Stomach (tissue), 9 donors: ENCODE results near the gene IBTK. TPM values are rescaled to one million over a fixed set of nuclear protein-coding genes. Genes with fewer than 3 reads are reported as not detected.
A peak's percentile ranks its signal among the peaks of the same experiment; 100 is the strongest.

ENCODE experiments used
- DNase-seq, 2 donors: peaks; one replicate each; pipeline versions ENCODE4 v3.0.0 to v3.0.0-alpha.2; 2013 to 2019
- H3K27ac ChIP-seq, 5 donors: fragments of 200-600 bp in 4 of 5; sonication (generic) in 4 of 5; one replicate each; pipeline ENCODE4 v1.5.1; 2013 to 2019; ENCODE audit warnings: mild to moderate bottlenecking in 1 of 5, moderate library complexity in 1 of 5
- H3K27me3 ChIP-seq, 3 donors: fragments of 200-600 bp; sonication (generic); one replicate each; pipeline ENCODE4 v1.5.1; 2017 to 2019; ENCODE audit warnings: mixed run types in 1 of 3
- H3K36me3 ChIP-seq, 4 donors: fragments of 200-600 bp; sonication (generic); 1 replicate in 3 of 4; 2 replicates in 1 of 4; pipeline ENCODE4 v1.5.1; 2016 to 2019
- H3K4me1 ChIP-seq, 4 donors: fragments of 200-600 bp; sonication (generic); one replicate each; pipeline ENCODE4 v1.5.1; 2016 to 2019
- H3K4me3 ChIP-seq, 4 donors: fragments of 200-600 bp; sonication (generic) in 3 of 4; one replicate each; pipeline ENCODE4 v1.5.1; 2016 to 2019; ENCODE audit warnings: mild to moderate bottlenecking in 1 of 4
- H3K9me3 ChIP-seq, 4 donors: fragments of 200-600 bp; sonication (generic); one replicate each; pipeline ENCODE4 v1.5.1; 2016 to 2019
- EP300 ChIP-seq: sonication (generic); formaldehyde crosslinking; IDR thresholded peaks from one replicate; pipeline ENCODE4 v1.6.1; 2017; ENCODE audit warnings: antibody characterized with exemption
- POLR2A ChIP-seq, 4 donors: fragments of 450-650 bp; IDR thresholded peaks; one replicate each; pipeline ENCODE4 v1.6.1; 2016; ENCODE audit warnings: antibody characterized with exemption in 4 of 4, control low read depth in 2 of 4, mild to moderate bottlenecking in 1 of 4, moderate library complexity in 1 of 4
- POLR2AphosphoS5 ChIP-seq, 3 donors: sonication (generic); formaldehyde crosslinking; IDR thresholded peaks; one replicate each; pipeline ENCODE4 v1.6.1; 2016; ENCODE audit warnings: antibody characterized with exemption in 3 of 3
- WGBS, 5 donors: extraction: QIAGEN DNeasy Blood & Tissue Kit in 3 of 5; methylation state at CpG; one replicate each; pipeline versions ENCODE4 v1.1.5 to v1.1.7; 2013 to 2018; 5-methylcytosine and 5-hydroxymethylcytosine counted together
- intact Hi-C: fragments of 100-400 bp; cut with DNase I; formaldehyde crosslinking; loops from one replicate; pipeline ENCODE4 v1.15.1; 2023; ENCODE audit warnings: low total_unique reads
- polyA plus RNA-seq, 3 donors: library from polyadenylated mRNA; stranded (reverse); fragments of 200-250 nt; gene quantifications; one replicate each; pipeline ENCODE4 v1.2.3, GENCODE V29; 2013
- total RNA-seq, 5 donors: library from RNA; depleted of rRNA; stranded (reverse); fragments of >200 nt; gene quantifications; one replicate each; pipeline versions ENCODE4 v1.1.0 to v1.2.3, GENCODE V29; 2014 to 2016
- TF ChIP-seq, protein P1 (sequence below), 7 experiments: fragments of 450-650 bp in 4 of 7; fragments of 200-600 bp in 3 of 7; sonication (generic) in 3 of 7; IDR thresholded peaks; one replicate each; pipeline ENCODE4 v1.5.1; 2016 to 2019; ENCODE audit warnings: antibody characterized with exemption in 7 of 7, control low read depth in 2 of 7, mild to moderate bottlenecking in 1 of 7
- donor health status: healthy with polysubstance abuse.
- donor health status: Bipolar disorder and iron deficiency.
- donor health status: healthy.

The IBTK gene
- total and polyA plus RNA-seq, 8 donors, result 15.9 to 93.4 (median 31.1) TPM

DNA sequence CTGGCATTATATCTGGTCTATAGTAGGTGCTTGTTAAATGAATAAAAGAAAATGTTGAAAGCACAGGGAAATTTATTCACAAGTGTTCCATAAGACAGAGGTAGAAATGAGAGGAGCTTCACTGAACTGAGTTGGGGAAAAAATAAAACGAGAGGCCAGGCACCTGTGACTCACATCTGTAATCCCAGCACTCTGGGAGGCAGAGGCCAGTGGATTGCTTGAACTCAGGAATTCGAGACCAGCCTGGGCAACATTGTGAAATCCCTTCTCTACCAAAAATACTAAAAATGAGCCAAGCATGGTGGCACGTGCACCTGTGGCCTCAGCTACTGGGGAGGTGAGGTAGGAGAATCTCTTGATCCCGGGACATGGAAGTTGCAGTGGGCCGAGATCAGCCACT, 28.1 kb upstream of the IBTK start:
- no peak overlapping the region for H3K27ac ChIP-seq
- no peaks in the 10 kb centered on the region for H3K9me3 ChIP-seq
- H3K4me3 ChIP-seq, result no peak overlapping the region
- no peaks in the 10 kb centered on the region for H3K27me3 ChIP-seq
- TF ChIP-seq POLR2A (IDR thresholded peaks at IDR 0.05) (no peak), POLR2AphosphoS5 (IDR thresholded peaks at IDR 0.05) (no peak), EP300 (no peak)
- TF ChIP-seq, protein P1, sequence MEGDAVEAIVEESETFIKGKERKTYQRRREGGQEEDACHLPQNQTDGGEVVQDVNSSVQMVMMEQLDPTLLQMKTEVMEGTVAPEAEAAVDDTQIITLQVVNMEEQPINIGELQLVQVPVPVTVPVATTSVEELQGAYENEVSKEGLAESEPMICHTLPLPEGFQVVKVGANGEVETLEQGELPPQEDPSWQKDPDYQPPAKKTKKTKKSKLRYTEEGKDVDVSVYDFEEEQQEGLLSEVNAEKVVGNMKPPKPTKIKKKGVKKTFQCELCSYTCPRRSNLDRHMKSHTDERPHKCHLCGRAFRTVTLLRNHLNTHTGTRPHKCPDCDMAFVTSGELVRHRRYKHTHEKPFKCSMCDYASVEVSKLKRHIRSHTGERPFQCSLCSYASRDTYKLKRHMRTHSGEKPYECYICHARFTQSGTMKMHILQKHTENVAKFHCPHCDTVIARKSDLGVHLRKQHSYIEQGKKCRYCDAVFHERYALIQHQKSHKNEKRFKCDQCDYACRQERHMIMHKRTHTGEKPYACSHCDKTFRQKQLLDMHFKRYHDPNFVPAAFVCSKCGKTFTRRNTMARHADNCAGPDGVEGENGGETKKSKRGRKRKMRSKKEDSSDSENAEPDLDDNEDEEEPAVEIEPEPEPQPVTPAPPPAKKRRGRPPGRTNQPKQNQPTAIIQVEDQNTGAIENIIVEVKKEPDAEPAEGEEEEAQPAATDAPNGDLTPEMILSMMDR (IDR thresholded peaks at IDR 0.05), result no peak
- WGBS, 5 donors, result 80 to 87% (median 82%) methylated on average over 5 of the region's 5 CpGs
- no peaks in the 10 kb centered on the region for H3K4me1 ChIP-seq
- intact Hi-C loops, result no loop called here
- no peaks in the 10 kb centered on the region for H3K36me3 ChIP-seq
- no peak for DNase-seq

DNA sequence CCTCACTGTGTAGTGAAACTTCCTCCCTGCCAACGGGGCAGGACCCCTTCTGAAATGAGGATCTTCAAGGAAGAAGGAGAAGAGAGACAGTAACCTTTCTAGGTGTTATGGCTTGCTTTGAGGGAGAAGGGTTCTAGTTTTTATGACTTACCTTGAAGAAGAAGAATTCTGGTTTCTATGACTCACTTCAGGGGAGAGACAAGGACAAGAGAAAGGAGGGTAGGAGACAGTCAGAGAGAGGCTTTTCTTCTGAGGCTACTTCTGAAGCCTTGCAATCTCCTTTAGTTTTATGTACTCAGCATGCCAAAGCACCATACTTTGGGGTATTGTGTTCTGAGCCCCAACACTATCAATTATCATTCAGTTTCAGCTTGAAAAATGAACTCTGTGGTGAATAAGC, 25.8 kb upstream of the IBTK start:
- WGBS, 5 donors, result 59 to 87% (median 74%) methylated on average over 1 of the region's 1 CpG
- no peaks in the 10 kb centered on the region for H3K9me3 ChIP-seq
- H3K27ac ChIP-seq, result no peak overlapping the region
- H3K4me3 ChIP-seq, result no peak overlapping the region
- no peaks in the 10 kb centered on the region for H3K27me3 ChIP-seq
- H3K36me3 ChIP-seq, result no peaks in the 10 kb centered on the region
- no peak for DNase-seq
- intact Hi-C loops, result no loop called here
- no peaks in the 10 kb centered on the region for H3K4me1 ChIP-seq
- TF ChIP-seq, protein P1 (IDR thresholded peaks at IDR 0.05), result no peak
- TF ChIP-seq EP300 (no peak), POLR2A (IDR thresholded peaks at IDR 0.05) (no peak), POLR2AphosphoS5 (IDR thresholded peaks at IDR 0.05) (no peak)

DNA sequence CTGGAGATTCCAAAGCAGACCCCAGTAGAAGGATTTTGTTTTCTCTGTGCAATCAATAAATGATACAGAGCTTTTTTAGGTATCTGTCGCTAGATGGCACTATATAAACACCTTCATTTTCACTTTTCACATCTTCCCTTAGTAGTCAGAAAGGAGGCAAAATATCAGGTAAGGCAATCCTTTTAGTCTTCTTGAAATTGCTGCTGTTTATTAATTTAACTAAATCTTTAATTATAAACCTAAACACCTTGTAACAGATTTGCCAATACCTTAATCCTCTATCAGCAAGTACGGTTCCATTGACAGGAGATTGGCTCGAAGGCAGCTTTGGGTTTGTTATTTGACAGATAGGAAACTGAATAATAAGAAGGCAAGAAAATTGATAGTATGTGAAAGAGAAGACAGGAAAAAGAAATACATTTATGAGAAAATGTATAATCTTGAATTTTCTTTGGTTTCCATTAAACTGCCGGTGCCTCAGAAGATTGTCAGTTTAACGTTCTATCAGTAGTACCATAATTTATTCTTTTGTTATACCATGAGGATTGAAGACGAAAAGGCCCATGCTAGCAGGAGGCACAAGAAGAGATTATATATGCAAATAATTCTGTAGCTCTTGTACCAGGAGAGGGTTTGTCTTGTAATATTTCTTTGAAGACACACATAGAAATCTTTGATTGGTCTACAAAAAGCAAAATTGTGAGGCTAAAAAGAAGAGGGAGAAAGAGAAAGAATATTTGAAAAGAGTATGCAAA, 23.5 kb upstream of the IBTK start:
- intact Hi-C loops, result no loop called here
- no peak for TF ChIP-seq POLR2AphosphoS5 (IDR thresholded peaks at IDR 0.05)
- TF ChIP-seq, protein P1 (IDR thresholded peaks at IDR 0.05), result peak in 5 of 7 experiments; percentile 24 to 52 (median 42)
- no peak overlapping the region for H3K27ac ChIP-seq
- H3K9me3 ChIP-seq, result no peaks in the 10 kb centered on the region
- no peaks in the 10 kb centered on the region for H3K4me1 ChIP-seq
- no peak overlapping the region for H3K4me3 ChIP-seq
- peak in 1 of 2 donors; percentile 47 for DNase-seq
- WGBS, 5 donors, result 68 to 74% (median 73%) methylated on average over 6 of the region's 6 CpGs
- no peaks in the 10 kb centered on the region for H3K27me3 ChIP-seq
- H3K36me3 ChIP-seq, result no peaks in the 10 kb centered on the region

DNA sequence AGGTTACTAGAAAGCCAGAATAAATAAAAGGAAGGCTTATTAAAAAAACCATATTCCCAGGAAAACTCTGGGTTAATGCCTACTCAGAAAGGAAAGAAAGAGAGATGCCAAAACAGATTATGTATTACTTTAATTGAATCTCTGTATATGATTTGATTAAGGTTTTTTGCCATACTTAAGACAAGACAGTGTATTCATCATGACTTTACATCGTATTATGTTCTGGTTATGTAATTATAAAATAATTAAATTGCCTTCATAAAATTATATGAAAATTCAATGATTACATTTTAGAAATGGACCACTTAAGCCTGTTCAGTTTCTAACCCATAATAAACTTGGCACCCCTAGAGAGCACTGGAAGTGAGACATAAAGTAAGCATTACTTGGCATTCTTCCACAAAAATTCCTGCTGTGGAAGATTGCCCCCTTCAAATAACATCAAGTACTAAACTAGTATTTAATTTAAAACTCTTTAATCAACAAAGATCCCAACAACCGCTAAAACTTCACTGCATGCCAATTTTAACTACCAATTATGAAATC, 20.8 kb upstream of the IBTK start:
- H3K27ac ChIP-seq, result no peak overlapping the region
- no peaks in the 10 kb centered on the region for H3K36me3 ChIP-seq
- intact Hi-C loops, result loop anchor here (10.0 kb wide), 1 partner anchor 786 kb away; no protein-coding TSS in a partner anchor
- H3K4me1 ChIP-seq, result no peaks in the 10 kb centered on the region
- TF ChIP-seq POLR2A (IDR thresholded peaks at IDR 0.05), result no peak
- no peak for DNase-seq
- 59 to 70% (median 62%) methylated on average over 2 of the region's 2 CpGs for WGBS, 5 donors
- no peaks in the 10 kb centered on the region for H3K27me3 ChIP-seq
- H3K4me3 ChIP-seq, result no peak overlapping the region
- H3K9me3 ChIP-seq, result no peaks in the 10 kb centered on the region

DNA sequence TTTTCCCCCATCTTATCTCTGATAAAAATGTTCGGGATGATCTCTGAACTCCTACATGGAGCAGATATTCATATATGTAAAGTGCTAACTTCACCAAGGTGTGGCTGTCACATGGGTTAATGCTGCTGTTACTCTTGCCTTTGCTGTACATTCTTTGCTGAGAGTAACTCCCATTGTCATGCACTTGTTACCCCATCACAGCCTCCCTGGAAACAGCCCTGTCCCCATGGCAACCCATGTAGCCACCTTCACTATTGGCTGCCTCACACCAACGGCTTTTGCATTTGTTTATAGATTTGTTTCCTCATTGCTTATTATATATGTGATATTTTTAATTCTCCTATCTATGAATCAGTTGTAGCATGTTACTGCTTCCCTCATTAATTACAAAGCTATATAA, 17.3 kb upstream of the IBTK start:
- 34 to 79% (median 67%) methylated on average over 2 of the region's 2 CpGs for WGBS, 5 donors
- H3K27me3 ChIP-seq, result no peaks in the 10 kb centered on the region
- intact Hi-C loops, result loop anchor here (10.0 kb wide), 1 partner anchor 790 kb away; no protein-coding TSS in a partner anchor
- DNase-seq, result no peak
- H3K4me3 ChIP-seq, result no peak overlapping the region
- no peaks in the 10 kb centered on the region for H3K36me3 ChIP-seq
- H3K27ac ChIP-seq, result no peak overlapping the region
- peaks cover 0 to 18% (median 0%) of the 10 kb centered on the region in 4 donors for H3K4me1 ChIP-seq
- TF ChIP-seq POLR2AphosphoS5 (IDR thresholded peaks at IDR 0.05) (no peak), EP300 (no peak), POLR2A (IDR thresholded peaks at IDR 0.05) (no peak)
- TF ChIP-seq, protein P1 (IDR thresholded peaks at IDR 0.05), result no peak
- H3K9me3 ChIP-seq, result no peaks in the 10 kb centered on the region
